ENCODE data around the gene MRC2. TPM values are rescaled to one million over a fixed set of nuclear protein-coding genes. Genes with fewer than 3 reads are reported as not detected.

MRC2 gene
- total and polyA plus RNA-seq, 2 donors, result 45.1 to 206 TPM

DNA sequence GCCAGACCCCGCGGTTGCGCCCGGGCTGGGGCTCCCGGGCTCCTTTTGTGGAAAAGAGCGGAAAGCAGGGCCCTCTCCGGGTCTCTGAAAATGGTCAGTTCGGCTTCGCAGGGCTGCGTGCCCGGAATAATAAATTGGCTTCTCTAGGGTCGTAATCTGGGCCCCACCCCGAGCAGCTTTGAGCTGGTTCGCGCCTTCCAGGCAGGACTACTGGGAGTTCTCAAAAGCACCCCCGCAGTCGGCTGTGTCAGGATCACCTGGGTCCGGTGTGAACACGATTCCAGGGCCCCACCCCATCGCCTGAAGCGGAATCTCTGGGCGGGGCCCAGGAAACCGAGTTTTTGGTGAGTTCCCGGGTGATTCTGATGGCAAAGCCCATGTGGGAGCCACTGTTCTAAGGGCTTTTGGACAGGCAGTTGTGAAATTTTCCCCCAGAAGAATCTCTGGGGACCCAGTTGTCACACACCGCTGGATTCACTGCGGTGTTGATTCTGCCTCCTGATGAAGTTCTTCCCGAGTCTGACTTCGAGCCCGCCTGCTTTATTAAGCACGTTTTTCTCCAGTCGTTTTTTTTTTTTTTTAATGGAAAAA is 77.0 kb downstream of the MRC2 start:
- Histone ChIP-seq H3K4me3 (ENCODE audit: low read depth, low read length) (peak overlapping the region; percentile 70), H3K36me3 (ENCODE audit: insufficient read depth) (no peaks in the 10 kb centered on the region), H3K4me1 (ENCODE audit: insufficient read depth) (no peaks in the 10 kb centered on the region), H3K27ac (ENCODE audit: low read depth) (no peak overlapping the region)
- no peak for DNase-seq (ENCODE audit: extremely low spot score)
- WGBS, result 10% methylated on average over 31 of the region's 31 CpGs

- Histone ChIP-seq H3K36me3 (ENCODE audit: insufficient read depth) (no peaks in the 10 kb centered on the region), H3K4me3 (ENCODE audit: low read depth, low read length) (no peak overlapping the region), H3K27ac (ENCODE audit: low read depth) (no peak overlapping the region), H3K4me1 (ENCODE audit: insufficient read depth) (no peaks in the 10 kb centered on the region)
- WGBS, result 56% methylated on average over 11 of the region's 11 CpGs
- DNase-seq (ENCODE audit: extremely low spot score), result no peak
Measured at GRCh38 chr17:62705156-62705777, 77.8 kb downstream of the MRC2 start.

DNA sequence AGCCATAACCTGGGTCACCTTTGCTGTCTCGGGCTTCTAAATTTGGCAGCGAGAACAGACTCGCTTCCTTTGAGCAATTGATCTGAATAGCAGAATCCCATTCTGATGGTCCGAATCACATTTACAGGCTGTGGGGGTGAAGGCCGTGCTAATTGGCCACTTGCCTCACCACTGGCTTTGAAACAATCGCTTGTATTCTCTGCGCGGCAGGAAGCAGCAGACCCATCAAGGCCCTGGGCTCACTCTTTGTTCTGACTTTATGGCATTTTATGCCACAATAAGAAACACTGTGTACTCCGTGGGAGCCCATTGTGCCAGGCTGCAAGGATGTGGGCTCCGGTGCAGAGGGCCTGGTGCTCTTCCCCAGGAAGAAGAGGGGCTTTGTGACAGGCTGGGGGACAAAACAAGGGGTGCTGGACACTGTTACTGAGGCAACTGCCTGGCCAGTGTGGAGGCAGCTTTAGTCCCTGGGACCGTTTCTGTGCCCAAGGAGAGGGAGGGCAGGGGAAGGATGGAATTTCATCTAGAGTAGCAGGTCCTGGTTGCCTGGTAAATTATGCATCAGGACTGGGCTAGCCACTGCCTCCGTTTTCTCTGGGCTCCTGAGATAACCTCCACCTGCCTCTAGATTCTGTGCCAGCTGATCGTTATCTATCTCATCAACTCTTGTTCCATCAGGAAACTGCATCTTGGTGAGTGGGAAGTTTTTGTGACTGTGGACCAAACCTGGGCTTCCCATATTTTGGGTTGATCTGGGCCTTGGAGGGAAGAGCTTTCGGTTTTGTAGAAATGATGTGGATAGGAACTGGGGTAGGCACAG is 78.5 kb downstream of the MRC2 start:
- Histone ChIP-seq H3K36me3 (ENCODE audit: insufficient read depth) (no peaks in the 10 kb centered on the region), H3K27ac (ENCODE audit: low read depth) (no peak overlapping the region), H3K4me3 (ENCODE audit: low read depth, low read length) (no peak overlapping the region), H3K4me1 (ENCODE audit: insufficient read depth) (no peaks in the 10 kb centered on the region)
- DNase-seq (ENCODE audit: extremely low spot score), result no peak
- WGBS, result 73% methylated on average over 14 of the region's 14 CpGs

- no peak overlapping the region for H3K27ac ChIP-seq (ENCODE audit: low read depth)
- no peak for DNase-seq (ENCODE audit: extremely low spot score)
- no peaks in the 10 kb centered on the region for H3K4me1 ChIP-seq (ENCODE audit: insufficient read depth)
- no peaks in the 10 kb centered on the region for H3K36me3 ChIP-seq (ENCODE audit: insufficient read depth)
- WGBS, result 88% methylated on average over 20 of the region's 20 CpGs
- no peak overlapping the region for H3K4me3 ChIP-seq (ENCODE audit: low read depth, low read length)
Measured at GRCh38 chr17:62706598-62707424, 79.3 kb downstream of the MRC2 start.

GRCh38 chr17:62707425-62707739 is 79.9 kb downstream of the MRC2 start:
- Histone ChIP-seq H3K27ac (ENCODE audit: low read depth) (no peak overlapping the region), H3K36me3 (ENCODE audit: insufficient read depth) (no peaks in the 10 kb centered on the region), H3K4me3 (ENCODE audit: low read depth, low read length) (no peak overlapping the region), H3K4me1 (ENCODE audit: insufficient read depth) (no peaks in the 10 kb centered on the region)
- no peak for DNase-seq (ENCODE audit: extremely low spot score)
- WGBS, result 95% methylated on average over 9 of the region's 9 CpGs

DNA sequence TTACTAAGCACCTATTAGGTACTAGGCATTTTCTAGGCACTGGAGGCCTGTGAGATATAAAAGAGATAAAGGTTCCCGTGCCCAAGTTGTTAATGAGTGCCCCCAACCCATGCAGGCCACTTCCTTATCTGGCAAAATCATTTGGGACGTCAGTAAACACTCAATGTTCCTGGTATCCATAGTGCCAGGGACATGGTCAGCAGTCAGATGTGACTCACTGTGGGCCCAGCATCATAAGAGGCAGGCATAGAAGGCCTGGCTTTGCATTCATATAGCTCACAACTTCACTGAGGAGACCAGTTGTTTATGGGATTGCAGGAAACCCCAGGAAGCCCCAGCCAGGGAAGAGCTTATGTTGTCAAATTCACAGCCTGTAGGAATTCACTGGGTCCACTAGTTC is 81.1 kb downstream of the MRC2 start:
- no peak for DNase-seq (ENCODE audit: extremely low spot score)
- Histone ChIP-seq H3K27ac (ENCODE audit: low read depth) (no peak overlapping the region), H3K4me1 (ENCODE audit: insufficient read depth) (no peaks in the 10 kb centered on the region), H3K36me3 (ENCODE audit: insufficient read depth) (no peaks in the 10 kb centered on the region), H3K4me3 (ENCODE audit: low read depth, low read length) (no peak overlapping the region)
- 69% methylated on average over 2 of the region's 2 CpGs for WGBS

DNA sequence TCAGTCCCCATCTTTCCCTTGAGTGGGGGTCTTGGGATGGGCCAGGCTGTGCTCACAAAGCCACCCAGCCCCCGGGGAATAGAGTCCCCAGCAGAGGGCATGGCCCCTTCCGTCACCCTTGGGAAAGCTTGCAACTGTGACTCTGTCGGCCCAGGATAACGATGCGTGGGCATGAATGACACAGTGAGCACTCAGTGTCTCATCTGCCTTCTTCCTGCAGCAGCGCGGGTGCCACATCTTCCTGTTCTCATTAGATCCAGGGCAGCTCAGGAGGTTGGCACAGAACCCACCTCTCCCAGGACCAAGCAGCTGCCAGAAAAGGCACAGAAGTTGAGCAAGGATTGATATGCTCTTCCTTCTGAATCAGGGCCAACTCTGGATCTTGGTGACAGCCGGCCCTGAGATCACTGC is 84.7 kb downstream of the MRC2 start:
- no peaks in the 10 kb centered on the region for H3K36me3 ChIP-seq (ENCODE audit: insufficient read depth)
- DNase-seq (ENCODE audit: extremely low spot score), result no peak
- H3K4me3 ChIP-seq (ENCODE audit: low read depth, low read length), result no peak overlapping the region
- no peak overlapping the region for H3K27ac ChIP-seq (ENCODE audit: low read depth)
- WGBS, result 76% methylated on average over 8 of the region's 8 CpGs
- H3K4me1 ChIP-seq (ENCODE audit: insufficient read depth), result no peaks in the 10 kb centered on the region

- H3K4me1 ChIP-seq (ENCODE audit: insufficient read depth), result no peaks in the 10 kb centered on the region
- no peak overlapping the region for H3K27ac ChIP-seq (ENCODE audit: low read depth)
- H3K4me3 ChIP-seq (ENCODE audit: low read depth, low read length), result no peak overlapping the region
- WGBS, result 87% methylated on average over 17 of the region's 17 CpGs
- DNase-seq (ENCODE audit: extremely low spot score), result no peak
- no peaks in the 10 kb centered on the region for H3K36me3 ChIP-seq (ENCODE audit: insufficient read depth)
Measured at GRCh38 chr17:62713086-62713881, 85.8 kb downstream of the MRC2 start.

- H3K4me3 ChIP-seq (ENCODE audit: low read depth, low read length), result no peak overlapping the region
- WGBS, result 95% methylated on average over 8 of the region's 8 CpGs
- H3K36me3 ChIP-seq (ENCODE audit: insufficient read depth), result no peaks in the 10 kb centered on the region
- no peak overlapping the region for H3K27ac ChIP-seq (ENCODE audit: low read depth)
- H3K4me1 ChIP-seq (ENCODE audit: insufficient read depth), result no peaks in the 10 kb centered on the region
- no peak for DNase-seq (ENCODE audit: extremely low spot score)
Measured at GRCh38 chr17:62714016-62714777, 86.7 kb downstream of the MRC2 start.

DNA sequence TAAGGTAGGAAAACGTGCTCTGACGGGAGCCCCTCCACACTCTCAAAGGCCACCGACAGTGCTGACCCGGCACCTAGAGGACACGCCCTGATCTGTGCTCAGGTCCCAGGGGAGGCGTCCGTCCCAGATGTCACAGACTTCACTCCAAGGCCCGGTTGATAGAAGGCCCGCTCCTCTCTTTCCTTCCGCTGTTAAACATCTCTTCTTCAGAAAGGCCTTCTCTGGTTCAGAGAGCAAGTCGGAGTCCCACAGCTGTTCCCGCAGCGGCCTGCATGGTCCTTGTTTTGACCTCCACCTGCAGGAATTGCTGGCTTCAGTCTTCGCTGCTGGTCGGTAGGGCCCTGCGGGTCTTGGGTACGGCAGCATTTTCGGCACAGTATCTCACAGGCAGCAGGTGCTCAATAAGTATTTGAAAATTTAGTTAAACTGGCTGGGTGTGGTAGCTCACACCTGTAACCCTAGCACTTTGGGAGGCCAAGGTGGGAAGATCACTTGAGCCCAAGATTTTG is 88.5 kb downstream of the MRC2 start:
- 98% methylated on average over 18 of the region's 18 CpGs for WGBS
- Histone ChIP-seq H3K36me3 (ENCODE audit: insufficient read depth) (no peaks in the 10 kb centered on the region), H3K4me3 (ENCODE audit: low read depth, low read length) (no peak overlapping the region), H3K27ac (ENCODE audit: low read depth) (no peak overlapping the region), H3K4me1 (ENCODE audit: insufficient read depth) (no peaks in the 10 kb centered on the region)
- DNase-seq (ENCODE audit: extremely low spot score), result no peak

- Histone ChIP-seq H3K4me3 (ENCODE audit: low read depth, low read length) (no peak overlapping the region), H3K4me1 (ENCODE audit: insufficient read depth) (no peaks in the 10 kb centered on the region), H3K27ac (ENCODE audit: low read depth) (no peak overlapping the region), H3K36me3 (ENCODE audit: insufficient read depth) (no peaks in the 10 kb centered on the region)
- no peak for DNase-seq (ENCODE audit: extremely low spot score)
- 94% methylated on average over 23 of the region's 23 CpGs for WGBS
Measured at GRCh38 chr17:62716834-62717588, 89.5 kb downstream of the MRC2 start.

DNA sequence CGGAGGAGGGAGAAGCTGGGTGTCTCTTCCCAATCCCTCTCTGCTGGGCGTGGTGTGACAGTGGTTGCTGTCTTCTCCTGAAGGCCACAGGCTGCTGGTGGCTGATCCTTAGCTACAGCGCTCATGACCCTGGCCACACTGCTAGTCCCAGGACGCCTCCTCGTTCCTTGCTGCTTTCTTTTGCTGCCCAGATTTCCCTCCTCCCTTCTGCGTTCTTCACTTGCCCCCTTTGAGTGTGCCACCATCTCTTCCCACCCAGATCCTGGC is 90.1 kb downstream of the MRC2 start:
- Histone ChIP-seq H3K27ac (ENCODE audit: low read depth) (no peak overlapping the region), H3K4me3 (ENCODE audit: low read depth, low read length) (no peak overlapping the region), H3K36me3 (ENCODE audit: insufficient read depth) (no peaks in the 10 kb centered on the region), H3K4me1 (ENCODE audit: insufficient read depth) (no peaks in the 10 kb centered on the region)
- no peak for DNase-seq (ENCODE audit: extremely low spot score)
- 94% methylated on average over 6 of the region's 6 CpGs for WGBS
